Aorta (tissue), 5 donors: ENCODE data around the gene EIF5. TPM values are rescaled to one million over a fixed set of nuclear protein-coding genes. Genes with fewer than 3 reads are reported as not detected.

Source experiments
- ATAC-seq: fragments of 200-7000 bp; cut with Tn5 transposase; one replicate; pipeline ENCODE4 v1.9.1; 2022; ENCODE audit warnings: moderate library complexity; ENCODE audit not compliant: low FRiP score
- DNase-seq, 2 donors: peaks; one replicate each; pipeline ENCODE4 v3.0.0-alpha.2; 2020
- H3K27ac ChIP-seq, 2 donors: one replicate each; pipeline ENCODE4 v1.5.1; 2013; ENCODE audit warnings: low read length in 2 of 2, mild to moderate bottlenecking in 2 of 2, moderate library complexity in 2 of 2, control low read depth in 1 of 2, inconsistent platforms in 1 of 2, low read depth in 1 of 2
- H3K27me3 ChIP-seq, 2 donors: one replicate each; pipeline ENCODE4 v1.6.1; 2013; ENCODE audit warnings: control low read depth in 1 of 2, low read length in 1 of 2, mild to moderate bottlenecking in 1 of 2, moderate library complexity in 1 of 2; ENCODE audit not compliant: insufficient read depth in 2 of 2, control insufficient read depth in 1 of 2
- H3K36me3 ChIP-seq, 2 donors: one replicate each; pipeline ENCODE4 v1.6.1; 2013; ENCODE audit warnings: control low read depth in 1 of 2, low read length in 1 of 2, mild to moderate bottlenecking in 1 of 2; ENCODE audit not compliant: insufficient read depth in 2 of 2, control insufficient read depth in 1 of 2
- H3K4me1 ChIP-seq, 2 donors: one replicate each; pipeline ENCODE4 v1.6.1; 2013; ENCODE audit warnings: low read length in 2 of 2, control low read depth in 1 of 2, mild to moderate bottlenecking in 1 of 2, moderate library complexity in 1 of 2; ENCODE audit not compliant: insufficient read depth in 2 of 2, control insufficient read depth in 1 of 2
- H3K4me3 ChIP-seq, 2 donors: one replicate each; pipeline ENCODE4 v1.5.1; 2013; ENCODE audit warnings: low read length in 2 of 2, control low read depth in 1 of 2, mild to moderate bottlenecking in 1 of 2
- H3K9me3 ChIP-seq: one replicate; pipeline ENCODE4 v1.6.1; 2013; ENCODE audit warnings: mild to moderate bottlenecking, low read length; ENCODE audit not compliant: control insufficient read depth
- WGBS, 2 donors: extraction: QIAGEN DNeasy Blood & Tissue Kit; methylation state at CpG; one replicate each; pipeline ENCODE4 v1.1.7; 2013; 5-methylcytosine and 5-hydroxymethylcytosine counted together
- intact Hi-C, 2 donors: fragments of 100-400 bp; cut with DNase I; formaldehyde crosslinking; loops; one replicate each; pipeline versions ENCODE4 v1.14.2 to v1.15.0; 2022
- polyA plus RNA-seq, 2 donors: library from polyadenylated mRNA; stranded (reverse); fragments of 200-250 nt; gene quantifications; one replicate each; pipeline ENCODE4 v1.2.3, GENCODE V29; 2013
- total RNA-seq, 2 donors: library from RNA; stranded (reverse); fragmentation: NEBNext Ultra II Directional; extraction: Animal tissue kit (Norgen Biotek cat#: 25700); gene quantifications; one replicate each; pipeline ENCODE4 v1.2.1, GENCODE V29; 2021
- donor health status: healthy with polysubstance abuse.
- donor health status: Bipolar disorder and iron deficiency.
- donor health status: DM: no; HTN: no; CAD: no.
- donor health status: DM: no; HTN: no; CAD: no.
- donor health status: DM: yes; HTN: yes; CAD: no.

The EIF5 gene
- total and polyA plus RNA-seq, 4 donors = 93.1 to 218 (median 170) TPM

DNA sequence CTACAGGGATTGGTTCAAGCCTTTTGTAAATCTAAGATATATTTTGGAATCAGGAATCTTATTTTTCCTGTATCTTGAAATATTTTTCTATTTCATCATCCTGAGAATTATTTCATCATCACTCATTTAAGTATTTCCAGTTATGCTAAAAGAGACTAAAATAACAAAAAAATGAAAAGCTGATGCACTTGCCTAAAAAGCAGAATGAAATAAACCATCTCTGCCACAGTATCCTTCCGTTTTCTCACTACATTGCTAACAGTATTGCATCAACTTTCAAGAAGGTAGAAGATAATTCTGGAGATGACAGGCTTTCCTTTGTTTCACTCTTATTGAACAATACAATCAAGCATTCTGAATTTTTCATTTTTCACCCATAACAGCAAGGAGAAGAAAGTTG, 31.1 kb upstream of the EIF5 start:
- H3K4me1 ChIP-seq = no peaks in the 10 kb centered on the region
- H3K27me3 ChIP-seq = no peaks in the 10 kb centered on the region
- DNase-seq = no peak
- intact Hi-C loops = no loop called here
- H3K4me3 ChIP-seq = no peak overlapping the region
- ATAC-seq = no peak
- H3K36me3 ChIP-seq = no peaks in the 10 kb centered on the region
- WGBS, 2 donors = 75 to 85% methylated on average over 1 of the region's 1 CpG
- no peaks in the 10 kb centered on the region for H3K9me3 ChIP-seq
- no peak overlapping the region for H3K27ac ChIP-seq

GRCh38 chr14:103304706-103305105, 29.3 kb upstream of the EIF5 start:
- Histone ChIP-seq H3K4me3 (no peak overlapping the region), H3K4me1 (no peaks in the 10 kb centered on the region), H3K27me3 (no peaks in the 10 kb centered on the region), H3K36me3 (no peaks in the 10 kb centered on the region), H3K9me3 (no peaks in the 10 kb centered on the region), H3K27ac (no peak overlapping the region)
- intact Hi-C loops = no loop called here
- no peak for DNase-seq
- no peak for ATAC-seq
- WGBS, 2 donors = 37 to 45% methylated on average over 2 of the region's 2 CpGs

- Histone ChIP-seq H3K4me1 (no peaks in the 10 kb centered on the region), H3K4me3 (no peak overlapping the region), H3K9me3 (no peaks in the 10 kb centered on the region), H3K27ac (no peak overlapping the region), H3K27me3 (no peaks in the 10 kb centered on the region), H3K36me3 (no peaks in the 10 kb centered on the region)
- intact Hi-C loops = no loop called here
- 84 to 89% methylated on average over 10 of the region's 10 CpGs for WGBS, 2 donors
- ATAC-seq = no peak
- peak in 1 of 2 donors; percentile 58 for DNase-seq
Observed at GRCh38 chr14:103308717-103309616, 25.1 kb upstream of the EIF5 start.

DNA sequence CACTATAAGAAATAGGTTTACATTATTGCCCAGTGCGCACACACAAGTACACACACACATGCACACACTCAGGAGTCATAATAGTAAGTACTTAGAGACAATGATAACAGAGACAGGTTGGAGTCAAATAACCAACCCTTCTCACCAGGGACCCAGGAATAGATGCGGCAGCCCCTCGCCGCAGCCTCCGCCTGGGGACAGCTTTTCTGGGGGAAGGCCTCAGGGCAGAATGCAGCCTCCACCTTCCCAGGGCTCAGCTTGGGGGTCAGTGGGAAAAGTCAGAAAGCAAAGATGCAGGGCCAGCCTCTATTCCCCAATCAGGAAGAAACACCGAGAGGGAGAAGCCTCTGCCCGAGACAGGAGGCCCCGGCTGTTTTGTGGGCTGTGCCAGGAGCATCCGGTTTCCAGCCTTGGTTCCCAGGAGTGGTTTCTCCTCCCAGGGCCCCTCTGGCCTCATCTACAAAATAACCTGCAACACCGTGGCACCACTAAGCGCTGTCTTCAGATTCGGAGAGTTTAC, 23.4 kb upstream of the EIF5 start:
- no peak for ATAC-seq
- WGBS, 2 donors = 88 to 89% methylated on average over 12 of the region's 12 CpGs

DNA sequence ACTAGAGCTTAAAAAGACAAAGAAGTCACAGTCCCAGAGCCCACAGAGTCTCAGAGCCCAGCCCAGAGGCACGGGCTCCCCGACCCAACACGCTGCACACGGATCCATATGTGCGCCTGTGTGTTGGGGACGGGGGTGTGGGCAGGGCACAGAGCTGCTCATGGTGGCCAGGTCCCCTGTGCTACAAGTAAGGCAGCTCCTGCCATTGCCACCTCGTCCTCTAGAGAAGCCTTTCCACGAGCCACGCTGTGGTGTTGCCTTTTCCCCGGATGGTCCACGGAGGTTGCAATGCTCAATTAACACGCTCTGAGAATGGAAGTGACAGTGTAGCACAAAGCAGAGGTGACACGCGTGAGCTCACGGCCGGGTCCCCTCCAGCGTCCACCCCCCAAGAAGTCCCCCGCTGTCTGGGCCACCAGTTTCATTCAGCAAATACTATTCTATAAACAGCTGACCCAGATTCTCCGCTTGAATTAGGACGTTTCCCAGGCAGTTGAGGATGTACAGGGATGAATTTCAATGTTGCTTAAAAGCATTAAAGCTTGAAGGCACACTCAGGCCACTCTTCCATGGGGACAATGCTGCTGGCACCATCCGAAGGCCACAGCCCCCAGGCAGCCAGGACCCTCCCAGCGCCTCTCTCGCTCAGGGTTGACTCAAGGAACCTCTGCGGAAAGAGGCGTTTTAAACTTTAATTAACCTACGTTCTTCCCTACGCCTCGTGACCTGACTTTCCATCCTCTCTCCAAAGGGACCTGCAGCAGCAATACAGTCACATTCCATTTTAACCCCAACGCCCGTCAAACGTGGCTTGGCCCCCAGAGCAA, 22.7 kb upstream of the EIF5 start:
- no peak overlapping the region for H3K27ac ChIP-seq
- no peaks in the 10 kb centered on the region for H3K9me3 ChIP-seq
- H3K27me3 ChIP-seq = no peaks in the 10 kb centered on the region
- intact Hi-C loops = no loop called here
- no peak overlapping the region for H3K4me3 ChIP-seq
- no peaks in the 10 kb centered on the region for H3K4me1 ChIP-seq
- 89 to 90% methylated on average over 31 of the region's 31 CpGs for WGBS, 2 donors
- no peaks in the 10 kb centered on the region for H3K36me3 ChIP-seq
- DNase-seq (peak in 1 of 2 donors; percentile 54), ATAC-seq (no peak)

More for the DNA sequence above, 23.4 kb upstream of the EIF5 start:
- peak in 1 of 2 donors; percentile 15 for DNase-seq
- Histone ChIP-seq H3K27me3 (no peaks in the 10 kb centered on the region), H3K4me3 (no peak overlapping the region), H3K27ac (no peak overlapping the region), H3K4me1 (no peaks in the 10 kb centered on the region), H3K36me3 (no peaks in the 10 kb centered on the region), H3K9me3 (no peaks in the 10 kb centered on the region)
- intact Hi-C loops = no loop called here

- Histone ChIP-seq H3K27me3 (no peaks in the 10 kb centered on the region), H3K4me3 (no peak overlapping the region), H3K9me3 (no peaks in the 10 kb centered on the region), H3K4me1 (no peaks in the 10 kb centered on the region), H3K27ac (no peak overlapping the region), H3K36me3 (no peaks in the 10 kb centered on the region)
- ATAC-seq (no peak), DNase-seq (peak in 1 of 2 donors; percentile 60)
- WGBS, 2 donors = 89 to 93% methylated on average over 14 of the region's 14 CpGs
- intact Hi-C loops = no loop called here
Observed at GRCh38 chr14:103312006-103312635, 21.9 kb upstream of the EIF5 start.

DNA sequence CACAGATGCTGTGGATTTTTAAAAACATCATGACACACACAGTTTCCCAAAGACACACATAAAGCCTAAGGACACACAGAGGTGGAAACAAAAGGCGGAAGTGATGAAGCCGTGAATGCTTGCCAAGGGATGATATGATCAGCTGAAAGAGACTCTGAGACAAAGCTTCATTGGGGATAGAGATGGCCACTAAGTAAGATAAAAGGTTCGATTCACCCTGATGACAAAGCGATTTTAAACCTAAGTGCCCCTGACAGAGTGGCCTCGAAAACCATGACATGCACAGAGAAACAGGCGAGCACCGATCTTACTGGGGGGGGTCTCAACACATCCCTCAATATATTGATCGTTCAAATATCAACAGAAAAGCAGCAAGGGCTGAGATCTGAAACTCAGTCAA, 20.3 kb upstream of the EIF5 start:
- Histone ChIP-seq H3K27ac (no peak overlapping the region), H3K9me3 (no peaks in the 10 kb centered on the region), H3K27me3 (no peaks in the 10 kb centered on the region), H3K4me1 (no peaks in the 10 kb centered on the region), H3K36me3 (no peaks in the 10 kb centered on the region), H3K4me3 (no peak overlapping the region)
- ATAC-seq (no peak), DNase-seq (no peak)
- WGBS, 2 donors = 87 to 88% methylated on average over 8 of the region's 8 CpGs
- intact Hi-C loops = no loop called here

DNA sequence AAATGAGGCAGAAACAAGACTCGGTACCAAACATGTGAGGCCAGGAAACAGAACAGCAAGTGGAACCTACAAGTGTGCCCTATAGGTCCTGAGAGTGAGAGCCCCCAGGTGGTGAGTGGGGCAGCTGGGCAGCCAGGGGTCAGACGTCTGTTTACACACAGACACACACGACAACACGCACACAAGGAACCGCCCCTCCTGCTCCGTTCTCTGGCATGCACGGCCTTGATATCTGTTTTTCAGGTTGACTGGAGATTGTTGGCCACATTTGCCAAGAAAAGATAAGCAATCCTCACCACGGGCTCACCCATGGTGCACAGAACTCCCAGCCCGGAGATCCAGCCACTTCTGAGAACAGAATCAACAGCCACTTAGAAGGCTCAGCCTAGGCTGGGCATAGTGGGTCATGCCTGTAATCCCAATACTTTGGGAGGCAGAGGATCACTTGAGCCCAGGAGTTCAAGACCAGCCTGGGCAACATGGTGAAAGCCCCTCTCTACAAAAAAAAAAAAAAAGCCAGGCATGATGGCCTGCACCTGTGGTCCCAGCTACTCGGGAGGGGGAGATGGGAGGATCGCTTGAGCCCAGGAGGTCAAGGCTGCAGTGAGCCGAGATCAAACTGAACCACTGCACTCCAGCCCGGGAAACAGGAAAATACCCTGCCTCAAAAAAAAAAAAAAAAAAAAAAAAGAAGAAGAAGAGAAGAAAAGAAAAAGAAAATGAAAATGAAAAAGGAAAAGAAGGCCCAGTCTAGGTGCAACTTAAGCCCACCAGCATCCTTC, 19.4 kb upstream of the EIF5 start:
- intact Hi-C loops = no loop called here
- ATAC-seq = no peak
- H3K27ac ChIP-seq = no peak overlapping the region
- H3K4me1 ChIP-seq = no peaks in the 10 kb centered on the region
- no peaks in the 10 kb centered on the region for H3K27me3 ChIP-seq
- DNase-seq = peak in 1 of 2 donors; percentile 50
- no peak overlapping the region for H3K4me3 ChIP-seq
- H3K9me3 ChIP-seq = no peaks in the 10 kb centered on the region
- H3K36me3 ChIP-seq = no peaks in the 10 kb centered on the region
- WGBS, 2 donors = 58 to 64% methylated on average over 13 of the region's 13 CpGs
